Stimulated activated effector memory CD8-positive, alpha-beta T cell treated with anti-CD3 and anti-CD28 coated beads, Interleukin-12 subunit alpha, Interleukin-12 subunit beta, amount 100 ng/mL, for 72 hours (primary cell): Measurements from ENCODE around the gene NRIP3.
"Not testable (repeated sequence)": the region's sequence is repeated elsewhere in the genome, so short reads cannot be mapped to it uniquely, and the experiment has no call there.

Experiments
- ATAC-seq: fragments of 150-1000 bp; cut with Tn5 transposase; 2 replicates; pipeline ENCODE4 v1.10.0; 2021
- DNase-seq, 2 donors: peaks; one replicate each; pipeline ENCODE4 v3.0.0; 2021 to 2022; ENCODE audit warnings: low spot score in 2 of 2
- H3K27ac Mint-ChIP-seq: one replicate; pipeline ENCODE4 v1.8.0; 2022; ENCODE audit warnings: mild to moderate bottlenecking, mixed read lengths
- H3K36me3 Mint-ChIP-seq: one replicate; pipeline ENCODE4 v1.8.0; 2022; ENCODE audit warnings: mild to moderate bottlenecking, mixed read lengths
- H3K4me1 Mint-ChIP-seq: one replicate; pipeline ENCODE4 v1.8.0; 2022; ENCODE audit warnings: mixed read lengths
- H3K4me3 Mint-ChIP-seq: one replicate; pipeline ENCODE4 v1.8.0; 2022; ENCODE audit warnings: mild to moderate bottlenecking, mixed read lengths
- H3K9me3 Mint-ChIP-seq: one replicate; pipeline ENCODE4 v1.8.0; 2022; ENCODE audit warnings: mixed read lengths

NRIP3 gene

DNA sequence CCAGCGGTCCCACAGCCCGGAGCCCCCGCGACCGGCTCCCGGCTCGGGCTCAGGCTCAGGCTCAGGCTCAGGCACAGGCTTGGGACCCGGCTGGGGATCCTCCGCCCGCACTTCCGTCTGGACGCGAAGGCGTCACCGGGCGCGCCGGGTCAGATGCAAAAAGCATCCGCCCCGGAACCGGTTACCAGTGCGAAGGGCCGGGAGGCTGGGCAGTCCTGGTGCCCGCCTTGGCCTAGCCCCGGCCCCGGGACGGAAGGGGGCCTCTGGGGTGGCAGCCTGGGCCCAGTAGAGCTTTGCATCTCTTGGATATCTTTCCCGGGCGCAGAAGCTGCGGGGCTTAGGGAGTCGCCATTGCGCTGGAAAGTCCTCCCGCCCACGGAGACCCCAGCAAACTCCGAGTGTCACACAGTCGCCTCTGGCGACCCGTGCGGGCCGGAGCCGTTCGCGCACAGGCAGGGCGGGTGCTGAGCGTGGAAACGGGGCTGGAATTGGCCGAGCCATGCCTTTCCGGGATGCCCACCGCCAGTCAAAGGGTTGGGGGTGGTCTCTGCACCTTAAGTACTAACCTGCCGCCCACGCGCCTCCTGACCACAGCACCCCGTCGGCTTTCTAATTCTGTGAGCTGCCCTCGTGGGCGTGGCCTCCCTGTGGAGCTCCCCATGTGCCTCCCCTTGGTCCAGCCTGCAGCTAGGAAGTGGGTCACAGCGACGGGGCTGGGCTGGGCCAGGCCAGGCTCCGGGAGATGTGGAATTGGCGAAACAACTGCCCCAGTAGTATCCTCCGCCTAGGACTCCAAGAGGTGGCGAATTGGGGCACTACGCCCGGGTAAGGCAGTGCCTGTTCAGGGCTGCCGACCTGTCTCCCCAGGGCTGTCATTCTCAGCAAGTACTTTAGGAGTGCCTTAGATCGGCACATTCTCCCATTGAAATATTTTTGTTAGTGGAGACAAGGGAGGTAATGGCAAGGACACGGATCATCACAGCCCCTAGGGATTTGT, 39.2 kb downstream of the NRIP3 start, which contains the start of gene TMEM9B:
TSS of gene TMEM9B (minus strand) at position 119 of the 997 bp plus-strand sequence. CDS start 129 bp downstream, outside the sequence.
- peaks cover 18% of the 10 kb centered on the region for H3K36me3 Mint-ChIP-seq
- peak within 1 kb of the TSS; percentile 94 for H3K27ac Mint-ChIP-seq
- peak; percentile 71 to 94 for DNase-seq
- no peaks in the 10 kb centered on the region for H3K9me3 Mint-ChIP-seq
- peak within 1 kb of the TSS; percentile 91 for H3K4me3 Mint-ChIP-seq
- ATAC-seq = peak; percentile 91
- H3K4me1 Mint-ChIP-seq = peaks cover 29% of the 10 kb centered on the region

DNA sequence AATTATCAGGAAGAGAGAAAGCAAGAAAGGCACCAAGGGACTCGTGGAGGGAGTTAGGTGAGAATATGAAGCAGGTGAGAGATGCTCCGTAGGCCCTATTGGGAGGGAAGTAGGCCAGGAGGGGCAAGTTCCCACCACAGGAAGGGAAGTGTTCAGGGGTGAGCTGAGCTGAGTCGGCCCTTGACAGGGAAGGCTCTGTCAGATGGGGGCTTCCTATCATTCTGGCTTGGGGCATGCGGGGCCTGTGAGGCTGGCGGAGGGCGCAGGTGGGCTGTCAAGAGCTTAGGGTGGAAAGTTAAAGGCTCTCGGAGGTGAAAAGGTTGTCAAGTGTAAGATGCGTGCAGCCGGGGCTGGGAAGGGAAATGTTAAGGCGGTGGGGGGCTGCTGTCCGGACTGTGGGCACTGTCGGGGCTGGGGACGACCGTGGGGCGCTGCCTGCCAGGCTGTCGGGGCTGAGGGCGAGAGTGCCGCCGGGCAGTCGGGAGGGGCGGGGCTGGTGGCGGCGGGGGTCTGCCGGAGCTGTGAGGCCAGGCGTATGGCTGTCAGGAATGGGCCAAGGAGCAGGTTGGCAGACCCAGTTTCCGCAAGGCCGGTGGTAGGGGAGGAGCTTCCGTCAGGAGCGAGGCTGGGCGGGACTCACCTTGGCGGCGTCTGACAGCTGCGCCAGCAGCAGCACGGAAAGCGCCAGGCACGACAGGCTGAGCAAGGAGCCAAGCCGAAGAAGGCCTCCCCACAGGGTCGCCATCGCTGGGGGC, 40.1 kb downstream of the NRIP3 start:
- H3K27ac Mint-ChIP-seq = peak overlapping the region; percentile 94
- peak in 1 of 2 donors; percentile 89 for DNase-seq
- peaks cover 29% of the 10 kb centered on the region for H3K4me1 Mint-ChIP-seq
- ATAC-seq = peak; percentile 82
- H3K36me3 Mint-ChIP-seq = peaks cover 15% of the 10 kb centered on the region
- no peaks in the 10 kb centered on the region for H3K9me3 Mint-ChIP-seq
- H3K4me3 Mint-ChIP-seq = peak overlapping the region; percentile 91

DNA sequence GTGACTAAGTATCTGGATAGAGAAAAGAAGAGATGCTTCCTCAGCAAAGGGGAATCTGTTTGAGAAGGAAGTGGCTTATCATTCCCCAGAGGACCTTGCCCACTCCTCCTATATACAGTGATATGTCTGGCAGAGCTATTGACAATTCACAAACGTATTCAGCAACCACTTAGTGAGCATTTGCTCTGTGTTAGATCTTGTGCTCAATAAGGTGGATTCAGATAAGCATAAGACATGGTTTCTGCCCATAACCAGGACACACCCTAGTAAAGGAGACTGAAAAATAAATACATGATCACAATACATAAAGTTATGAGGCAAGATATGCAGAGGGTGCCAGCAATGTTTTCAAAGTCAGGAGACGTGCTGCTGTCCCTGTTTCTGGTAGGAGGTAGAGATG, 41.0 kb downstream of the NRIP3 start:
- Mint-ChIP-seq H3K27ac (peak overlapping the region; percentile 94), H3K36me3 (peaks cover 13% of the 10 kb centered on the region), H3K9me3 (no peaks in the 10 kb centered on the region), H3K4me1 (peaks cover 29% of the 10 kb centered on the region), H3K4me3 (peak overlapping the region; percentile 91)
- ATAC-seq (no peak), DNase-seq (no peak)

DNA sequence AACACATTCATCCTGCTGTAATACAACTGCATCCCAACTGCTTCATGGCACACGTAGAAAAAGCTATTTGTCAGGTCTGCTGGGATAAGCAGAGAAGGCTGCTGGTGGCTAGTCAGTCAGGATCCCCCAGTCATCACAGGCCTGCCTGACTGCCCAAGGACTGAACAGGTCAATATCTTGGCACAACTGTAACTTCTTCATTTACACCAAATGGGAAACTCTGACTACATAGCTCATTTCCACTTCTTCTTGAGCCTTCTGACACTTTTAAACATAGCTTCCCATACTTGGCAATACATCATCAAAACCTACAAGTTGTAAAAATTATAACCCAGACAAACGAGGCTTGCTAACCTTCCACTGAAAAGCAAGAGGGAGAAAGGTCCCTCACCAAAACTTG, 42.4 kb downstream of the NRIP3 start:
- H3K27ac Mint-ChIP-seq = peak overlapping the region; percentile 21
- no peaks in the 10 kb centered on the region for H3K9me3 Mint-ChIP-seq
- no peak for DNase-seq
- no peak for ATAC-seq
- H3K4me1 Mint-ChIP-seq = peaks cover 42% of the 10 kb centered on the region
- H3K36me3 Mint-ChIP-seq = peaks cover 21% of the 10 kb centered on the region
- H3K4me3 Mint-ChIP-seq = no peak overlapping the region

DNA sequence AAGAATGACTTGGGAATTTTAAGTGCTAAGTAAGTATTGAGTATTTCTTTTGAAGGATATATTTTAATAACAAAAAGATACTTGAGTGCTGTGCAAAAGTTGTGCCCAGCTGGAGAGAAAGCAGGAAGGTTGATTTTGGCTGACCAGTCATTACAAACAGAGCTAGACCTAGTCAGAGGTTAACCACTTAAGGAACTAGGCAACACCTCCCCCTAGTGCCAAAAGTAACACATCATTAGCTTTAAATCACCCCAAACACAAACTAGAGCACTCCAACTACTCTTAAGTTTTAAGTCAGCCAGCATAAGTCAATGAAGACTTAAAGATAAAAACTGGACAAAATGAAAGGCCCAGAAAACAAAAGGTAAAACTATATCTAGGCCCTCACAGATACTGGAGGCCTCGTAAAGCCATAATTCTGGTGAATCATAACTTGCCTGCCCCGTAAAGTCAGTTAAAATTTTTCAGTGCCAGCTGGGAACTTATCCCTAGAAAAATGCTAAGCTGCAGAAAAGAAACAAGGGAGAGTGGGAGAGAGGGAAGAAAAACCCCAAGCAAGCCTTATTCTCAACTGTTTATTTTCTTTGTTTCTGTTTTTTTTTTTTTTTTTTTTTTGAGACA, 44.1 kb downstream of the NRIP3 start:
- H3K4me1 Mint-ChIP-seq = peaks cover 39% of the 10 kb centered on the region
- H3K36me3 Mint-ChIP-seq = peaks cover 34% of the 10 kb centered on the region
- H3K4me3 Mint-ChIP-seq = no peak overlapping the region
- no peak overlapping the region for H3K27ac Mint-ChIP-seq
- DNase-seq (peak; percentile 6 to 57), ATAC-seq (peak; percentile 61)
- H3K9me3 Mint-ChIP-seq = no peaks in the 10 kb centered on the region

DNA sequence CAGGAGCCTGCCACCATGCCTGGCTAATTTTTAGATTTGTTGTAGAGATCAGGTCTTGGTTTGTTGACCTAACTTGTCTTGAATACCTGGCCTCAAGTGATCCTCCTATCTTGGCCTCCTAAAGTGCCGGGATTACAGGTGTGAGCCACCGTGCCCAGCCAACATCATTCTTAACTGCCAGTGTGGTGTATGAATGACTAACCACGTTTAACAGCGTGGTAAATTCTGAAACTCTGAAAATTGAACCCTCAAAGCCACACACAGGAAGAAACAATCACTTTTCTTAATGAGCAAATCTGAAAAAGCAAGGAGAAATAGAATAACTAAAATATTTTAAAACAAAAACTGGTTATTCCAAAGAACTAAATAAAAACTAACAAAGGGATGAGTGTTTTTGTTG, 46.9 kb downstream of the NRIP3 start:
- Mint-ChIP-seq H3K27ac (peak overlapping the region; percentile 14), H3K36me3 (peaks cover 53% of the 10 kb centered on the region)
- DNase-seq = no peak

DNA sequence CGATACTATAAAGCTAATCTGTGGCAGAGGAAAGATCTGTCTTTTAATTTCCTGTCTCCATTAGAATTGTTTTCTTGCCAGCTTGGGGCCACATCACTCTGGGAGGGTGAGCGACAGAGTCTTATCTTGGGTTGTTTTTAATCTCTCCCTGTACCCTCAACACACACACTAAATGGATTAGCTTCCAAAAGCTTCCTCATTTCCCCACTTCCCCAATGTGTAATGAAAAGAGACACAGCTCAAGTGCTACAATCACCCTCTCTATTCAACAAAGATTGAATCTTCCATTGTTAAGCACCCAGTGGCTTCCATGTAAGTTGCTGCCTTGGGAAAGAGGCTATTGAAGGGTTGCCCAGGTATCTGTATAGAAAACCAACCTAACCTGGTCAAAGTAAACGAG, 54.9 kb downstream of the NRIP3 start:
- H3K36me3 Mint-ChIP-seq = peaks cover 71% of the 10 kb centered on the region

More for the DNA sequence above, 46.9 kb downstream of the NRIP3 start:
- Mint-ChIP-seq H3K9me3 (no peaks in the 10 kb centered on the region), H3K4me1 (peaks cover 24% of the 10 kb centered on the region), H3K4me3 (no peak overlapping the region)
- peak; percentile 85 for ATAC-seq

DNA sequence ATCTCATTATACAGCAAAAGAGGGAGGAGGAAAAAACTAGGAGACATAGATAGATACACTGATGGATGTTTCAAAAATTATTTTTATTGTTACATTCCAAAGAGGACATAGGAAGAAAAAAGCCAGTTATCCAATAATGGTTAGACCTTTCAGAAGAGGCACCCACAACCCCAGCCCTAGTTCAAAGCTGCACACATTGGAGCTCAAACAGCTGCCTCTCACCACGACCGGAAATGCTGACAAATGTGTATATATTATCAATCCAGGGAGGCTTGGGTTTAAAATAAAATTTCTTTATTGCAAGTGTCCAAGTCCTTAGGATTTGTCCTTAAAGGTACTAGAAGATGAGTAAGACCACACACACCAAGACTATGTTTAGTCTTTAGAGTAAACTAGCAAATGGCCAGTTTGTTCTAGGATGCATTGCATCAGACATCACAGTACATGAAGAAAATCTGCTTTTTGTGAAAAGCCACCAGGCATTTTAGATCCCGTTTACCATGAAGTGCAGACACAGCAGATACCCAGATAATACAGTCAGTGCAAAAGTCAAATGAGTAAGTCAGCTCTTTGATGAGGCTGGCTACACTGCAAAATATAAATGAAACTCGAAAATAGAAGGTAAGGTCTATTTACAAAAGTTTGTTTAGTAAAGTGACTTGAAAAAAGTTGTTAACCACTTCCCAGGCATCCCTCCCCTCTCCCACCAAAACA, 56.4 kb downstream of the NRIP3 start:
- no peak overlapping the region for H3K27ac Mint-ChIP-seq
- H3K4me3 Mint-ChIP-seq = no peak overlapping the region
- no peak for ATAC-seq
- H3K9me3 Mint-ChIP-seq = no peaks in the 10 kb centered on the region
- H3K36me3 Mint-ChIP-seq = peaks cover 56% of the 10 kb centered on the region
- no peaks in the 10 kb centered on the region for H3K4me1 Mint-ChIP-seq
- DNase-seq = no peak

More for the DNA sequence above, 54.9 kb downstream of the NRIP3 start:
- H3K9me3 Mint-ChIP-seq = no peaks in the 10 kb centered on the region
- H3K4me3 Mint-ChIP-seq = no peak overlapping the region
- DNase-seq = no peak
- no peak overlapping the region for H3K27ac Mint-ChIP-seq
- H3K4me1 Mint-ChIP-seq = no peaks in the 10 kb centered on the region
- ATAC-seq = no peak

DNA sequence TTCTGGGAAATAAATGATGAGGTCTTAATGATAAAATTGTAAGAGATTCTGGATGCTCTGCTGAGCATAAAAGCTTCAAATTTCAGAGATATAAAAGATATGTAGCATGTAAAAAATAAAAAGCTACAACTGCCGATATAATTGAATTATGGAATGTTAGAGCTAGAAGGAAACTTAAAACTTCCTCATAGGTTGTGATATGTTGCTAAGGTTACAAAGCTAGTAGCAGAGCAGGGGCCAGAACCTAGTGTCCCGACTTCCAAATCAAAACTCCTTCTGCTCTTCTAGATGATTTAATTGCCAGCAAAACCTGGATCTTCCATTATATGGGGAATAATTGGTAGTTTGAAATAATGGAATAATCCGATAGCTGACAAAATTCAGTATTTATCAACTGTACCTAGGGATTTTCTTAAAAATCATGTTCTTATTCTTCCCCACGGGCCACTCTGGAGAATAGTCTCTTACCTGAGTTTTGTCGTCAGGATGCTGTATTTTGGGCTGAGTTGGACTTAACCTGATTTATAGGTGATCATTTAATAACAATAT, 61.2 kb downstream of the NRIP3 start, which contains the start of gene ASCL3:
TSS of gene ASCL3 (minus strand) at position 499 of the 549 bp plus-strand sequence. CDS start 4,855 bp downstream, outside the sequence.
- H3K9me3 Mint-ChIP-seq = no peaks in the 10 kb centered on the region
- DNase-seq (no peak), ATAC-seq (no peak)
- H3K27ac Mint-ChIP-seq = no peak within 1 kb of the TSS
- H3K4me3 Mint-ChIP-seq = no peak within 1 kb of the TSS
- H3K4me1 Mint-ChIP-seq = no peaks in the 10 kb centered on the region
- H3K36me3 Mint-ChIP-seq = peaks cover 8% of the 10 kb centered on the region

DNA sequence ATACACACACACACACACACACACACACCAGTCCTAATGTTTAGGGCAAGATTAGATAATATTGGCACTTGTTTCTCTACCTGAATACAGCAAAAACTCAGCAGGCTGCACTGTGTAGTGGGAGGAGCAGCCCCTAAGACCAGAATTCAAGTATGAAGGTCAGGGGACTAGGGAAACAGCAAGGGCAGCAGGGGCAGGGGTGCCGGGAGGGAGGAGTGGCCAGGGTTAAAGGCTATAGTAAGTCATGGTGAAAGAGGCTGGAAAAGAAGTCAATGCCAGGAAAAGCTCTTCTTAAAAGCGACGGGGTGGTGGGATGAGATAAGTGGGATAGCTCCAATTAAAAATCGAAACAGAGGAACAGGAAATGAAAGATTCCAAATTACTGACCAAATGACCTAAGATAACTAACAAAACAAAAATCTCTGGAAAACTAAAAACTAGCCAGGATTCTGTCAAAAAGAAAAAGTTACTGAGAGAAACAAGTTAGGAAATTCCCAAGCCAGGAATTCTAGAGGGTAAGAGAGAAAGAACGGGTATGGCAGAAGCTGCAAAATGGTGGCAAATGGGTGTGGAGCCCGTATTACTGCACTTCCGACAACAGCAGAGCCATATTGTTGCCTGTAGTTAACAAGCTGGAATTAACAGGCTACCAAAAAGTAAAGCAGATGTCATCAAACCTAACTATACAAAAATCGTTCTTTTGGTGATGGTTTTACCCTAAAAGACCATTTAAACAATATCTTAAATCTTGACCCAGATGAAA, 62.3 kb downstream of the NRIP3 start:
- Mint-ChIP-seq H3K27ac (no peak overlapping the region), H3K4me3 (no peak overlapping the region), H3K36me3 (no peaks in the 10 kb centered on the region), H3K9me3 (no peaks in the 10 kb centered on the region), H3K4me1 (no peaks in the 10 kb centered on the region)
- no peak for DNase-seq
- no peak for ATAC-seq

DNA sequence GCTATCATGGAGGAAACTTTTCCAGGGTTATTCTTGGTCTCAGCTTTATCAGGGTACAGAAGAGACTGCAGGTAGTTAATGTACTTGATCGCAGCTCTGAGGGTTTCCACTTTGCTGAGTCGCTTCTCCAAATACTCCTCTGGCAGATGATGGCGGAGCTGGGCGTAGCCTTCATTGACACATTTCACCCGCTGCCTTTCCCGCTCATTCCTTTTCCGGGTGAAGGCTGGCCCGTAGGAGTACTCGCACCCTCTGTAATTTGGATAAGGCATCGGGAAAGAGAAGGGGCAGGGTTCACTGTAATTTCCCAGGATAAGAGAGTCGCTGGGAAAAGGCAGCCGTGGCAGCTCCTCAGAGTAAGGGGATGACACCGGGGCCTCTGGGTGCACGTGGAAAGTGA, 66.1 kb downstream of the NRIP3 start:
- DNase-seq (no peak), ATAC-seq (no peak)
- H3K4me1 Mint-ChIP-seq = no peaks in the 10 kb centered on the region
- H3K27ac Mint-ChIP-seq = no peak overlapping the region
- H3K36me3 Mint-ChIP-seq = no peaks in the 10 kb centered on the region
- H3K4me3 Mint-ChIP-seq = no peak overlapping the region
- no peaks in the 10 kb centered on the region for H3K9me3 Mint-ChIP-seq

DNA sequence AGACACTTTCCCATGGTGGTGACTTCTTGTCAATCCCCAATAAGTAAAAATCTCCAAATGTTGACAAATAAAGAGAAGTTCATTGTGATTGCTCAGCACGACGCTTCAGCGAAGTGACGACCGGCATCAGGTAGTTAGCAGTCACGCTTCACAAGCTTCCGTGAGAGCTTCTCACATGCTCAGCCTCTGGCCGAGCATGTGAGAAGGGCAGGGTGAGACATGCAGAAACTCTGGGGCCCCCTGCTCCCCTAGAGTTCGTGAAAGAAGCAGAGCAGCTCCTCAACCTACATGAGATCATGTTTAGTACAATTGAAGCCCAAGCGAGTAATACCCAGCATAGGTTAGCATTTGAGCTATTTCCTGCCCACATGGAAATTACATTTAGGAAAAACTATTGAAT, 66.6 kb downstream of the NRIP3 start:
- DNase-seq = no peak
- ATAC-seq = peak; percentile 55
- H3K4me3 Mint-ChIP-seq = no peak overlapping the region

DNA sequence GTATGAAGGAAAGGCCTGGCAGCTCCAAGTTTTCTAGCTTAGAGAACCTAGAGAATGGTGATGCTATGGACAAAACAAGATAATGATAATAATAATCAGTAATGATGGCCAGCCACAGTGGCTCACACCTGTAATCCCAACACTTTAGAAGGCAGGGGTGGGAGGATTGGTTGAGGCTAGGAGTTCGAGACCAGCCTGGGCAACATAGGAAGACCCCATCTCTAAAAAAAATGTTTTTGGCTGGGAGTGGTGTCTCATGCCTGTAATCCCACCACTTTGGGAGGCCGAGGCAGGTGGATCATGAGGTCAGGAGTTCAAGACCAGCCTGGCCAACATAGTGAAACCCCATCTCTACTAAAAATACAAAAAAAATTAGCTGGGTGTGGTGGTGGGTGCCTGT, 68.0 kb downstream of the NRIP3 start:
- not testable (repeated sequence) for H3K27ac Mint-ChIP-seq, H3K36me3 Mint-ChIP-seq, H3K9me3 Mint-ChIP-seq, ATAC-seq, H3K4me1 Mint-ChIP-seq, DNase-seq, H3K4me3 Mint-ChIP-seq

More for the DNA sequence above, 66.6 kb downstream of the NRIP3 start:
- no peaks in the 10 kb centered on the region for H3K4me1 Mint-ChIP-seq
- no peaks in the 10 kb centered on the region for H3K36me3 Mint-ChIP-seq
- H3K9me3 Mint-ChIP-seq = no peaks in the 10 kb centered on the region
- H3K27ac Mint-ChIP-seq = peak overlapping the region; percentile 61
